ENCODE data around the gene NRAS. TPM values are rescaled to one million over a fixed set of nuclear protein-coding genes. Genes with fewer than 3 reads are reported as not detected.

NRAS gene
- total RNA-seq, 4 donors from 2014 or later = 12.1 to 20.9 (median 14.7) TPM

DNA sequence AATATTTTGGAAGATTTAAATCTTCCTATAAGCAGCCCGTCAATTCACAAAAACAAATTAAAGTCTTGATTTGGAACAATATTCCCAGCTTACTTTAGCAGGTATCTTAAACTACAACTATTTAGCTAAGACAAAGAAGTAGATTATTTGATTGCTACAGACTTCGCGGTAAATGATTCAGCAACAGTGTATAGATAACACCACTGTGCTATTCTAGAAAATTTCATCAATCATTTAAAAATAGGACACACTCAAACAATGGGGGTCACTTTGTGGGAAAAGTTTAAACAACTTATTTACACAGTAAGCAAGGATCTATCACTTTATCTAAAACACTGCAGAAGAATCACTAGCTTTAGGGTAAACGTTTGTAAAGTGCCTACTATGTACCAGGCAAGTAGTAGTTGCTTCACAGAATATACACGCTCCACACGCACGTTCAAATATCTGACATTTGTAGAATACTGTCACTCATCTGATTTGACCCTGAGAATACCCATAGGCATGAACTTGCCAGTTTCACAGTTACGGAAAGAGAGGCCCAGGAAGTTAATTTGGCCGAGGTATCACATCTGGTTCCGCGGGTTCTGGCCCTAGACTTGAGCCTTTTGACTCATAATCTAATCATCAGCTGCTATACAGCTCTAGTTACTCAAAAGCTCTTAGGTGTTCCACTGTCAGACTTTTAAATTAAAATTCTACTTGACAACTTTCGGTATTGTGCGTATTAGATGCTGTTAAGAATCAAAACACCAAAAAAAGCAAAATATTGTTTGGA is 47.6 kb downstream of the NRAS start:
- 46% methylated on average over 13 of the region's 13 CpGs for WGBS
- peak overlapping the region; percentile 67 to 83 (median 74) for H3K27ac ChIP-seq (replicated peaks in 1 of 4)
- H3K36me3 ChIP-seq = no peaks in the 10 kb centered on the region
- H3K9me3 ChIP-seq = no peaks in the 10 kb centered on the region
- intact Hi-C loops (cut with DNase I) = no loop called here
- TF ChIP-seq POLR2A (IDR thresholded peaks at IDR 0.05; ENCODE audit: low read depth) (no peak), CTCF (IDR thresholded peaks at IDR 0.05) (no peak), EP300 (IDR thresholded peaks at IDR 0.05) (no peak), POLR2AphosphoS5 (IDR thresholded peaks at IDR 0.05) (no peak)
- no peaks in the 10 kb centered on the region for H3K27me3 ChIP-seq
- H3K4me1 ChIP-seq = peaks cover 0 to 18% (median 14%) of the 10 kb centered on the region in 4 donors
- peak overlapping the region; percentile 66 to 94 (median 72) for H3K4me3 ChIP-seq
- DNase-seq (ENCODE audit: extremely low spot score) = no peak

- no peak overlapping the region for H3K27ac ChIP-seq (replicated peaks in 1 of 4)
- no peak for DNase-seq (ENCODE audit: extremely low spot score)
- intact Hi-C loops (cut with DNase I) = no loop called here
- H3K9me3 ChIP-seq = no peaks in the 10 kb centered on the region
- no peak overlapping the region for H3K4me3 ChIP-seq
- H3K4me1 ChIP-seq = peaks cover 0 to 18% (median 14%) of the 10 kb centered on the region in 4 donors
- WGBS = 87% methylated on average over 4 of the region's 4 CpGs
- H3K36me3 ChIP-seq = no peaks in the 10 kb centered on the region
- no peak for TF ChIP-seq CTCF (IDR thresholded peaks at IDR 0.05)
- TF ChIP-seq POLR2AphosphoS5 (IDR thresholded peaks at IDR 0.05) = no peak
- no peak for TF ChIP-seq EP300 (IDR thresholded peaks at IDR 0.05)
- no peak for TF ChIP-seq POLR2A (IDR thresholded peaks at IDR 0.05; ENCODE audit: low read depth)
- H3K27me3 ChIP-seq = no peaks in the 10 kb centered on the region
These were observed 48.2 kb downstream of the NRAS start for GRCh38 chr1:114668373-114668772.

DNA sequence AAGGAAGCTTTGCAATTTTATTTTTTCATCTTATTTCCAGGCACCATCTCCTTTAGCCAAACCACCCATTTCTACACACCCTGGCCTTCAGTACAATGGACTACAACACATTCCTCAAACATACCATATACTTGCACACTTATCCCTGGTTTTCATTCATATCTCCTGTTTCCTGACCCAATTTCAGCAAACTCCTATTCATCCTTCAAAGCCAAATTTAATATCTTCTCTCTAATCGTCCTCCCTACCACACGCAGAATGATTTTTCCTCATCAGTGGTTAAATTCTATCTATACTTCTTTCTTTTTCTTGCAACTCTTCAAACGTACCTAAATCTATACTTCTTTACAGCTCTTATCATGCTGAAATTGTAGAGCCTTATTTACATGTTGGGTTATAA is 49.6 kb downstream of the NRAS start:
- no peak overlapping the region for H3K27ac ChIP-seq (replicated peaks in 1 of 4)
- TF ChIP-seq CTCF (IDR thresholded peaks at IDR 0.05) (no peak), EP300 (IDR thresholded peaks at IDR 0.05) (no peak), POLR2A (IDR thresholded peaks at IDR 0.05; ENCODE audit: low read depth) (no peak), POLR2AphosphoS5 (IDR thresholded peaks at IDR 0.05) (no peak)
- intact Hi-C loops (cut with DNase I) = no loop called here

DNA sequence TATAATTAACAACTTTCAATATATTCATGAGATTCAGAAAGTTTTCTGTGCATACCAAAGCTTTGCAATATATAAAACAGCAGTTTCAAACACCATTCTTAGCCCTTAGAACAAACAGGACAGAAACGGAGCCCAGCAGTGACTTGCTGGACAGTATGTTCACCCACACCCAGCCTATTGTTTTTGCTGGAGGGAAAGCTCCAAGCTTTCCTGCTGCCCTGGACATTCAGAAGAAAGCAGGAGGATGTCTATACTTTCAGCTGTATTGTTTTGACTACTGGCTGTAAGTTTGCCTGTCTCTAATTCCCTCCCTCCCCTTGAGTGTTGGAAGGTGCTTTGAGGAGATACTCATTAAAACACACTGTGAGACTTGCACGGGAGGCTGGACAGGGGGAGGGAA is 56.3 kb downstream of the NRAS start:
- H3K27ac ChIP-seq (replicated peaks in 1 of 4) = no peak overlapping the region
- intact Hi-C loops (cut with DNase I) = no loop called here
- no peaks in the 10 kb centered on the region for H3K27me3 ChIP-seq
- WGBS = 45% methylated on average over 2 of the region's 2 CpGs
- TF ChIP-seq POLR2AphosphoS5 (IDR thresholded peaks at IDR 0.05) = no peak
- TF ChIP-seq EP300 (IDR thresholded peaks at IDR 0.05) = no peak
- TF ChIP-seq CTCF (IDR thresholded peaks at IDR 0.05) = no peak
- no peak for TF ChIP-seq POLR2A (IDR thresholded peaks at IDR 0.05; ENCODE audit: low read depth)
- no peak for DNase-seq (ENCODE audit: extremely low spot score)
- H3K4me3 ChIP-seq = no peak overlapping the region
- H3K4me1 ChIP-seq = no peaks in the 10 kb centered on the region
- H3K9me3 ChIP-seq = no peaks in the 10 kb centered on the region
- no peaks in the 10 kb centered on the region for H3K36me3 ChIP-seq

More for the DNA sequence above, 49.6 kb downstream of the NRAS start:
- no peak overlapping the region for H3K4me3 ChIP-seq
- DNase-seq (ENCODE audit: extremely low spot score) = no peak
- H3K36me3 ChIP-seq = no peaks in the 10 kb centered on the region
- H3K9me3 ChIP-seq = no peaks in the 10 kb centered on the region
- H3K4me1 ChIP-seq = peaks cover 0 to 18% (median 14%) of the 10 kb centered on the region in 4 donors
- 90% methylated on average over 3 of the region's 3 CpGs for WGBS
- no peaks in the 10 kb centered on the region for H3K27me3 ChIP-seq

Small RNA genes within 50 kb of the gene (small RNA-seq; reads per million reads assigned to genes)
- 0 reads per million in 3 donors for gene RN7SL432P
- gene RNY1P13 = 0 to 0.17 (median 0) reads per million in 3 donors

Other genes starting within 250 kb of the NRAS start
- gene TRIM33, start 205.6 kb downstream of the NRAS start, total RNA-seq = 10 to 100 TPM; 28.0 to 36.6 (median 29.5) TPM
- gene BCAS2, start 135.2 kb downstream of the NRAS start, total RNA-seq = 10 to 100 TPM; 25.9 to 44.0 (median 34.1) TPM
- gene DENND2C, start 46.7 kb downstream of the NRAS start, total RNA-seq = 1 to 10 TPM; 1.2 to 2.5 (median 2.0) TPM
- not detected for gene AMPD1, start 21.2 kb downstream of the NRAS start, total RNA-seq
- gene CSDE1, start 41.2 kb upstream of the NRAS start, total RNA-seq = 1,000 to 10,000 TPM in 2 of 4 donors, 100 to 1,000 TPM in 2; 614 to 1,394 (median 877) TPM
- gene SIKE1, start 63.9 kb upstream of the NRAS start, total RNA-seq = 10 to 100 TPM; 31.5 to 60.7 (median 50.9) TPM
- gene SYCP1, start 138.1 kb upstream of the NRAS start, total RNA-seq = not detected

Measured in esophagus muscularis mucosa (tissue), 4 donors.